Esophagus muscularis mucosa (tissue), 4 donors: ENCODE results near the gene RNASEL. TPM values are rescaled to one million over a fixed set of nuclear protein-coding genes. Genes with fewer than 3 reads are reported as not detected.

Source experiments
- DNase-seq: peaks from one replicate; pipeline ENCODE4 v3.0.0-alpha.2; 2017; ENCODE audit errors: extremely low spot score
- H3K27ac ChIP-seq, 4 donors: fragments of 200-600 bp; sonication (generic); replicated peaks in 1 of 4; 1 replicate in 3 of 4; 2 replicates in 1 of 4; pipeline ENCODE4 v1.5.1; 2016 to 2019; ENCODE audit warnings: mild to moderate bottlenecking in 1 of 4
- H3K27me3 ChIP-seq, 4 donors: fragments of 200-600 bp; sonication (generic); one replicate each; pipeline versions ENCODE4 v1.5.1 to v1.6.0; 2016 to 2019
- H3K36me3 ChIP-seq, 4 donors: fragments of 200-600 bp; sonication (generic); one replicate each; pipeline ENCODE4 v1.5.1; 2016 to 2019
- H3K4me1 ChIP-seq, 4 donors: fragments of 200-600 bp; sonication (generic); one replicate each; pipeline ENCODE4 v1.5.1; 2016 to 2019
- H3K4me3 ChIP-seq, 4 donors: fragments of 200-600 bp; sonication (generic); 1 replicate in 2 of 4; 2 replicates in 2 of 4; pipeline ENCODE4 v1.5.1; 2016 to 2019; ENCODE audit warnings: mild to moderate bottlenecking in 4 of 4, moderate library complexity in 1 of 4
- H3K9me3 ChIP-seq, 4 donors: fragments of 200-600 bp; sonication (generic); 1 replicate in 3 of 4; 2 replicates in 1 of 4; pipeline ENCODE4 v1.5.1; 2016 to 2019
- EP300 ChIP-seq: sonication (generic); formaldehyde crosslinking; IDR thresholded peaks from one replicate; pipeline ENCODE4 v1.6.1; 2017; ENCODE audit warnings: antibody characterized with exemption
- POLR2A ChIP-seq: fragments of 450-650 bp; IDR thresholded peaks from one replicate; pipeline ENCODE4 v1.6.1; 2017; ENCODE audit warnings: antibody characterized with exemption, moderate library complexity, mild to moderate bottlenecking, low read depth
- POLR2AphosphoS5 ChIP-seq, 2 donors: sonication (generic); formaldehyde crosslinking; IDR thresholded peaks; one replicate each; pipeline ENCODE4 v1.6.1; 2017; ENCODE audit warnings: antibody characterized with exemption in 2 of 2
- WGBS: methylation state at CpG from one replicate; pipeline ENCODE4 v1.1.5; 2018; 5-methylcytosine and 5-hydroxymethylcytosine counted together
- intact Hi-C: fragments of 100-400 bp; cut with DNase I; formaldehyde crosslinking; loops from one replicate; pipeline ENCODE4 v1.15.1; 2023
- total RNA-seq, 4 donors: library from RNA; depleted of rRNA; stranded (reverse); fragments of >200 nt; gene quantifications; one replicate each; pipeline versions ENCODE4 v1.1.0 to v1.2.1, GENCODE V29; 2016
- TF ChIP-seq, protein P1 (sequence below), 3 experiments: fragments of 200-600 bp in 2 of 3; fragments of 450-650 bp in 1 of 3; sonication (generic) in 2 of 3; IDR thresholded peaks; one replicate each; pipeline ENCODE4 v1.5.1; 2017 to 2019; ENCODE audit warnings: antibody characterized with exemption in 3 of 3, mild to moderate bottlenecking in 2 of 3, moderate library complexity in 1 of 3

The RNASEL gene
- total RNA-seq, 4 donors from 2014 or later: 6.0 to 10.8 (median 9.0) TPM

- Histone ChIP-seq H3K36me3 (peaks cover 0 to 9% (median 3%) of the 10 kb centered on the region in 4 donors), H3K4me1 (peaks cover 5 to 26% (median 22%) of the 10 kb centered on the region in 4 donors), H3K4me3 (peak overlapping the region; percentile 71 to 73 (median 72)), H3K27me3 (no peaks in the 10 kb centered on the region), H3K9me3 (no peaks in the 10 kb centered on the region), H3K27ac (peak overlapping the region; percentile 86 to 93 (median 90))
- TF ChIP-seq, protein P1, sequence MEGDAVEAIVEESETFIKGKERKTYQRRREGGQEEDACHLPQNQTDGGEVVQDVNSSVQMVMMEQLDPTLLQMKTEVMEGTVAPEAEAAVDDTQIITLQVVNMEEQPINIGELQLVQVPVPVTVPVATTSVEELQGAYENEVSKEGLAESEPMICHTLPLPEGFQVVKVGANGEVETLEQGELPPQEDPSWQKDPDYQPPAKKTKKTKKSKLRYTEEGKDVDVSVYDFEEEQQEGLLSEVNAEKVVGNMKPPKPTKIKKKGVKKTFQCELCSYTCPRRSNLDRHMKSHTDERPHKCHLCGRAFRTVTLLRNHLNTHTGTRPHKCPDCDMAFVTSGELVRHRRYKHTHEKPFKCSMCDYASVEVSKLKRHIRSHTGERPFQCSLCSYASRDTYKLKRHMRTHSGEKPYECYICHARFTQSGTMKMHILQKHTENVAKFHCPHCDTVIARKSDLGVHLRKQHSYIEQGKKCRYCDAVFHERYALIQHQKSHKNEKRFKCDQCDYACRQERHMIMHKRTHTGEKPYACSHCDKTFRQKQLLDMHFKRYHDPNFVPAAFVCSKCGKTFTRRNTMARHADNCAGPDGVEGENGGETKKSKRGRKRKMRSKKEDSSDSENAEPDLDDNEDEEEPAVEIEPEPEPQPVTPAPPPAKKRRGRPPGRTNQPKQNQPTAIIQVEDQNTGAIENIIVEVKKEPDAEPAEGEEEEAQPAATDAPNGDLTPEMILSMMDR (IDR thresholded peaks at IDR 0.05): no peak
- TF ChIP-seq EP300 (no peak), POLR2AphosphoS5 (IDR thresholded peaks at IDR 0.05) (no peak), POLR2A (no peak)
- 83% methylated on average over 3 of the region's 3 CpGs for WGBS
- intact Hi-C loops: loop anchor here (10.0 kb wide), 1 partner anchor 135 kb away; the partner anchor contains the start of gene RGSL1
- no peak for DNase-seq
Measured at GRCh38 chr1:182589520-182589919, 464 bp upstream of the RNASEL start.

- Histone ChIP-seq H3K4me3 (peak overlapping the region; percentile 71 to 73 (median 72)), H3K27ac (peak overlapping the region; percentile 86 to 93 (median 90)), H3K27me3 (no peaks in the 10 kb centered on the region), H3K4me1 (peaks cover 7 to 37% (median 29%) of the 10 kb centered on the region in 4 donors), H3K9me3 (no peaks in the 10 kb centered on the region), H3K36me3 (peaks cover 0 to 18% (median 4%) of the 10 kb centered on the region in 4 donors)
- 49% methylated on average over 4 of the region's 4 CpGs for WGBS
- no peak for DNase-seq
- no peak for TF ChIP-seq POLR2AphosphoS5 (IDR thresholded peaks at IDR 0.05)
- intact Hi-C loops: loop anchor here (10.0 kb wide), 1 partner anchor 133 kb away; the partner anchor contains the start of gene RGSL1
Measured at GRCh38 chr1:182587666-182588499, 1.2 kb downstream of the RNASEL start.

- Histone ChIP-seq H3K4me1 (peaks cover 7 to 37% (median 29%) of the 10 kb centered on the region in 4 donors), H3K27ac (no peak overlapping the region), H3K4me3 (no peak overlapping the region), H3K27me3 (no peaks in the 10 kb centered on the region), H3K36me3 (peaks cover 5 to 26% (median 12%) of the 10 kb centered on the region in 4 donors), H3K9me3 (no peaks in the 10 kb centered on the region)
- DNase-seq: no peak
- TF ChIP-seq, protein P1 (IDR thresholded peaks at IDR 0.05): no peak
- TF ChIP-seq POLR2A: no peak
- TF ChIP-seq EP300: no peak
- no peak for TF ChIP-seq POLR2AphosphoS5 (IDR thresholded peaks at IDR 0.05)
- intact Hi-C loops: loop anchor here (10.0 kb wide), 1 partner anchor 132 kb away; the partner anchor contains the start of gene RGSL1
- WGBS: 0% methylated on average over 1 of the region's 1 CpG
Measured at GRCh38 chr1:182587093-182587492, 2.0 kb downstream of the RNASEL start.

DNA sequence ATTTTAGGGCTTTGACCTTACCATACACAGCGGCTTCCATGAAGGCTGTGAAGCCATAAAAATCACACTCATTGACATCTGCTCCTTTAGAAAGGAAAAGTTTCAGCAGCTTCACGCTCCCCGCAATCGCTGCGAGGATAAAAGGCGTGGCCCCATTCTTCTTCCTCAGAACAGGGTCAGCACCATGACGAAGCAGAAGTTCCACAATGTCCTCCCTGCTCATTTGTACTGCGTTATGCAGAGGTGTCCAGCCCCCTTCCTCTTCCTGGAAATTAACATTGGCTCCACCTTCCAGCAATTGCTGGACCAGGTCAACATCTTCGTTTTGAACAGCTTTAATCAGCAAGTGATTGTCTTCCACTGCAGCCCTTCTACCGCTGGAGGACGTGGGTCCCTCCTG lies 2.7 kb downstream of the RNASEL start:
- Histone ChIP-seq H3K4me3 (no peak overlapping the region), H3K27me3 (no peaks in the 10 kb centered on the region), H3K9me3 (no peaks in the 10 kb centered on the region), H3K4me1 (peaks cover 7 to 37% (median 29%) of the 10 kb centered on the region in 4 donors), H3K27ac (no peak overlapping the region), H3K36me3 (peaks cover 12 to 33% (median 19%) of the 10 kb centered on the region in 4 donors)
- WGBS: 91% methylated on average over 11 of the region's 11 CpGs
- TF ChIP-seq POLR2AphosphoS5 (IDR thresholded peaks at IDR 0.05): no peak
- TF ChIP-seq, protein P1 (IDR thresholded peaks at IDR 0.05): no peak
- DNase-seq: peak; percentile 53
- intact Hi-C loops: loop anchor here (10.0 kb wide), 1 partner anchor 132 kb away; the partner anchor contains the start of gene RGSL1

DNA sequence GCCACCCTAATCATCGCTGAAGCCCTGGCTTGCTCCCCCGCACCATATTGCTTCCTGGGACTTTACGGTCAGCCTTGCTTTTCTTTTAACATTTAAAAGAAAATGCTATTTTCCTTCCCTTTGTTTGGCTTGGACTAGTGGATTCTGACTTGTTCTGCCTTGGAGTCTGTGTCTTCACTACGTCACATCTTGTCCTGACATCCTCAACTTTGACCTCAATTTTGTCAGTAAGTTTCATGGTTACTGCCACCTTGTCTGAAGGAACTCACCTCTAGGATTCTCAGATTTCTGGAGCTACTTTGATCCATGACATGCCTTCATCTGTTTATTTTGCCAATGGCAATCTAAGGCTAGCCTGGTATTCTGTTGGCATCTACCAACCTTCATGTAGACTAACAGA lies 4.3 kb downstream of the RNASEL start:
- TF ChIP-seq POLR2A (no peak), POLR2AphosphoS5 (IDR thresholded peaks at IDR 0.05) (no peak), EP300 (no peak)
- TF ChIP-seq, protein P1 (IDR thresholded peaks at IDR 0.05): no peak
- WGBS: 93% methylated on average over 4 of the region's 4 CpGs
- Histone ChIP-seq H3K27me3 (no peaks in the 10 kb centered on the region), H3K36me3 (peaks cover 27 to 48% (median 34%) of the 10 kb centered on the region in 4 donors), H3K27ac (no peak overlapping the region), H3K4me1 (peaks cover 7 to 37% (median 29%) of the 10 kb centered on the region in 4 donors), H3K4me3 (no peak overlapping the region), H3K9me3 (no peaks in the 10 kb centered on the region)
- intact Hi-C loops: loop anchor here (10.0 kb wide), 1 partner anchor 130 kb away; the partner anchor contains the start of gene RGSL1
- DNase-seq: peak; percentile 39
